ENCODE data around the gene SLC35F3.

SLC35F3 gene

GRCh38 chr1:233912447-233912846, 8.0 kb downstream of the SLC35F3 start:
- no peak for DNase-seq (ENCODE audit: low read depth in 3 of 3)

- DNase-seq (ENCODE audit: low read depth in 3 of 3): no peak
These were observed 8.4 kb downstream of the SLC35F3 start for GRCh38 chr1:233912909-233913308.

GRCh38 chr1:233916706-233917105, 12.2 kb downstream of the SLC35F3 start:
- no peak for DNase-seq (ENCODE audit: low read depth in 3 of 3)

GRCh38 chr1:233919786-233920185, 15.3 kb downstream of the SLC35F3 start:
- no peak for DNase-seq (ENCODE audit: low read depth in 3 of 3)

- no peak for DNase-seq (ENCODE audit: low read depth in 3 of 3)
These were observed 23.6 kb downstream of the SLC35F3 start for GRCh38 chr1:233928123-233928522.

GRCh38 chr1:233933339-233933738, 28.9 kb downstream of the SLC35F3 start:
- no peak for DNase-seq (ENCODE audit: low read depth in 3 of 3)

GRCh38 chr1:233935297-233935868, 30.9 kb downstream of the SLC35F3 start:
- DNase-seq (ENCODE audit: low read depth in 3 of 3): no peak

GRCh38 chr1:233936422-233936821, 31.9 kb downstream of the SLC35F3 start:
- no peak for DNase-seq (ENCODE audit: low read depth in 3 of 3)

GRCh38 chr1:233936842-233937241, 32.4 kb downstream of the SLC35F3 start:
- DNase-seq (ENCODE audit: low read depth in 3 of 3): no peak

GRCh38 chr1:233938476-233938875, 34.0 kb downstream of the SLC35F3 start:
- DNase-seq (ENCODE audit: low read depth in 3 of 3): no peak

- no peak for DNase-seq (ENCODE audit: low read depth in 3 of 3)
These were observed 35.0 kb downstream of the SLC35F3 start for GRCh38 chr1:233939451-233939850.

- no peak for DNase-seq (ENCODE audit: low read depth in 3 of 3)
These were observed 36.4 kb downstream of the SLC35F3 start for GRCh38 chr1:233940908-233941307.

- no peak for DNase-seq (ENCODE audit: low read depth in 3 of 3)
These were observed 40.1 kb downstream of the SLC35F3 start for GRCh38 chr1:233944601-233945000.

GRCh38 chr1:233945573-233945972, 41.1 kb downstream of the SLC35F3 start:
- no peak for DNase-seq (ENCODE audit: low read depth in 3 of 3)

- DNase-seq (ENCODE audit: low read depth in 3 of 3): no peak
These were observed 41.5 kb downstream of the SLC35F3 start for GRCh38 chr1:233945979-233946378.

- DNase-seq (ENCODE audit: low read depth in 3 of 3): no peak
These were observed 42.2 kb downstream of the SLC35F3 start for GRCh38 chr1:233946724-233947123.

GRCh38 chr1:233951804-233952203, 47.3 kb downstream of the SLC35F3 start:
- DNase-seq (ENCODE audit: low read depth in 3 of 3): no peak

GRCh38 chr1:233957691-233958090, 53.2 kb downstream of the SLC35F3 start:
- DNase-seq (ENCODE audit: low read depth in 3 of 3): no peak

GRCh38 chr1:233959102-233959501, 54.6 kb downstream of the SLC35F3 start:
- no peak for DNase-seq (ENCODE audit: low read depth in 3 of 3)

- DNase-seq (ENCODE audit: low read depth in 3 of 3): no peak
These were observed 55.5 kb downstream of the SLC35F3 start for GRCh38 chr1:233959971-233960370.

GRCh38 chr1:233960386-233960785, 55.9 kb downstream of the SLC35F3 start:
- DNase-seq (ENCODE audit: low read depth in 3 of 3): no peak

- DNase-seq (ENCODE audit: low read depth in 3 of 3): no peak
These were observed 58.4 kb downstream of the SLC35F3 start for GRCh38 chr1:233962878-233963277.

GRCh38 chr1:233965856-233966255, 61.4 kb downstream of the SLC35F3 start:
- DNase-seq (ENCODE audit: low read depth in 3 of 3): no peak

- DNase-seq (ENCODE audit: low read depth in 3 of 3): no peak
These were observed 67.3 kb downstream of the SLC35F3 start for GRCh38 chr1:233971753-233972152.

Data from stimulated activated CD4-positive, alpha-beta T cell treated with anti-CD3 and anti-CD28 coated beads, TNF-alpha, amount 100 ng/mL, for 24 hours (primary cell).